Left renal cortex interstitium (tissue), 4 donors: ENCODE measurements around the gene IDH3G. TPM values are rescaled to one million over a fixed set of nuclear protein-coding genes. Genes with fewer than 3 reads are reported as not detected.
A peak's percentile ranks its signal among the peaks of the same experiment; 100 is the strongest.
"Not testable (repeated sequence)": the region's sequence is repeated elsewhere in the genome, so short reads cannot be mapped to it uniquely, and the experiment has no call there.

Experiments
- DNase-seq, 4 donors: peaks; one replicate each; pipeline ENCODE4 v3.0.0-alpha.2; 2013; ENCODE audit warnings: low read depth in 4 of 4, low spot score in 2 of 4, missing footprints in 1 of 4
- polyA plus RNA-seq, 4 donors: library from polyadenylated mRNA; unstranded; fragments of 120-200 nt; gene quantifications; one replicate each; pipeline ENCODE4 v1.2.1, GENCODE V29; 2013; ENCODE audit not compliant: insufficient read length in 4 of 4

The IDH3G gene
- 10 to 100 TPM; 84.2 to 97.6 (median 87.5) TPM for polyA plus RNA-seq

DNA sequence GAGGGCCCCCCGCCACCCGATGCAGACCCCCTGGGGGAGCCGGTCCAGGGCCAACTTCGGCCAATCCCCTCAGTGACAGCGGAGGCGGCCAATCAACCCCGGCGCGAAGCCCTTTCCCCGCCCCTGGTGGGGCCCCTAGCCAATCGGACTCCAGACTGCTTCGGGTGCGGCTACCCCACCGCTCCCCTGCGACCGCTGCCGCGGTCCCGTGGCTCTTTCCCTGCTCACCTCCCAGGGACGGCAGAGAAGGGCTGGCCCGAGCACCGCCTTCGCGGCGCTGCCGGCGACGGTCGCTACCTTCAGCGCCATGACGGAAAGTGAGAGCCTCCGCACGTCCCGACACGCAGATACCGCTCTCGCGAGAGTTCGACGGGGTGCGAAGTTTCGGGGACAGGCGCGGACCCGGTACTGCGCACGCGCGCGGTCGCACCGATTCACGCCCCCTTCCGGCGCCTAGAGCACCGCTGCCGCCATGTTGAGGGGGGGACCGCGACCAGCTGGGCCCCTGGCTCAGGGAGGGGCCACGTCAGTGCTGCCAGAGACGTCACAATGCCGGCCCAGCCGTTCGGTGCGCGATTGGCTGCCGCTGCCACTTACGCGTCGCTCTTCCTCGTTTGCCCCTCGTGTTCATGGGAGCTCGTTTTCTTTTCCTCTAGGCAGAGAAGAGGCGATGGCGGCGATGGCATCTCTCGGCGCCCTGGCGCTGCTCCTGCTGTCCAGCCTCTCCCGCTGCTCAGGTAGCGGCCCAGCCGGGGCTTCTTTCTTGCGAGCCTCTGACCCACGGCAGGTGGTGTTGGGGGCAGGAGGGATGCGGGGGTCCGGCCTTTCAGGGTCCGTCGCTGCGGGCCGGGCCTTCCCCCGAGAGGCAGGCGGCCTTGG is at the start of gene IDH3G, which contains the start of gene SSR4:
IDH3G (minus strand) TSS at position 358 of the 879 bp plus-strand sequence; CDS start at position 309, 49 bp downstream.
SSR4 (plus strand) TSS at position 651 of the 879 bp plus-strand sequence; CDS start at position 671, 20 bp downstream.
- DNase-seq, result peak; percentile 74 to 89 (median 83)

DNA sequence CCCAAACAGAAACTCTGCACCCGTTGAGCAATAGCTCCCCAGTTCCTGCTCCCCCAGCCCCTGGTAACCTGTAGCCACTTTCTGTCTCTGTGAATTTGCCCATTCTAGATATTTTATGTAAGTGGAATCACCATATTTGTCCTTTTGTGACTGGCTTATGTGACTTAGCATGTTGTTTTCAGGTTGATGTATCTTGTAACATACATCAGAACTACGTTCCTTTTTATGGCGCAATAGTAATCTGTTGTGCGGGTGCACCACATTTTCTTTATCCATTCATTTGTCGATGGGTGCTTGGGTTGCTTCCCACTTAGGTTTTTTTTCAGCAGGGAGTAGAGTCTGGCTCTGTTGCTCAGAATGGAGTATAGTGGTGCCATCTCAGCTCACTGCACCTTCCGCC is 42.7 kb upstream of the IDH3G start:
- no peak for DNase-seq

DNA sequence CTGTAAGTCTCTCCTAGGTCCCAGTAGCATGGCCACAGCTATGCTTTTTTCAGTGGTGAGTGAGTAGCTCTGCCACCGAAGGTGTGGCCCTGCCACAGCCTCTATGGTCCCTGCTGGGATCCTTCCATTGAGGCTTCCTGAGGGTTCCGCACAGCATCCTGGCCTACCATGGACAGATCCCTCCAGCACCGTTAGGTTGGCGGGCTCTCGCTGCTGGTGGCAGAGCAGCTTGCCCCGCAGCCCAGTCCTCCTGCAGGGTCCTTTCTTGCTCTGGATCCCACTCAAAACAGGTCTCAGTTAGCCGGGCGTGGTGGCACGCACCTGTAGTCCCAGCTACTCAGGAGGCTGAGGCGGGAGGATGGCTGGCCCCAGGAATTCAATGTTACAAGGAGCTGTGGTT is 38.6 kb upstream of the IDH3G start:
- no peak for DNase-seq

DNA sequence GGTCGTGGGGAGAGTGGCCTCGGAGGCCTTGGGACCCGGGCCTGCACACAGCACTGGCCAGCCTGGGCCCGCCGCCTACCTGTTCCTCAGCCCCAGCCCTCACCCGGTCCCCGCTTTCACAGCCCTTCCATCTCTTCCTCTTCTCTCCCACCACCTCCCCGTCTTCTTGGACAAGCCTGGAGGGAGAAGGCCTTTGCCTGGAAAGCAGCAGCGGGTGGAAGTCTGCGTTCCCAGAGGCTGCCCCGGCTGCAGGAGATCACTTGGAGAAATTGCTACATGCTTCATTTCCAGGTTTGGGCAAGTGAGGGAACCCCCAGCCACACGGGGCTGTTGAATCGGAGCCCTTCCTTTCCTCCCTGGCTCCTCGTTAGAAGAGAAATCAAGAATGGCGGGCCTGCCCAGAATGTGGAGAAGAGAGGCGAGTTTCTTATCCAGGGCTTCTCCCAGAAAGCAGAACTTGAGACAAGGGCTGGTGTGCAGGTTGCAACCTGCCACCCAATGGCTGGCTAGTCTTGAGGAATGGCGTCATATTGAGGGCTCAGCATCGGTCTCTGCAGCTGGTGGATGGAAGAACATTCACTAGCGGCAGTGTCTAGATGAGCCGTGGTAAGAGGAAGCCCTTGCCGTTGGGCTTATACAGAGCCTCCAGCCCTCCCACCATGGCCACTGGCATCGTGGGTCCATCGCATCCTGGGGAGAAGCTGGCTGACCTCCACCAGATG is 37.4 kb upstream of the IDH3G start:
- DNase-seq, result no peak

DNA sequence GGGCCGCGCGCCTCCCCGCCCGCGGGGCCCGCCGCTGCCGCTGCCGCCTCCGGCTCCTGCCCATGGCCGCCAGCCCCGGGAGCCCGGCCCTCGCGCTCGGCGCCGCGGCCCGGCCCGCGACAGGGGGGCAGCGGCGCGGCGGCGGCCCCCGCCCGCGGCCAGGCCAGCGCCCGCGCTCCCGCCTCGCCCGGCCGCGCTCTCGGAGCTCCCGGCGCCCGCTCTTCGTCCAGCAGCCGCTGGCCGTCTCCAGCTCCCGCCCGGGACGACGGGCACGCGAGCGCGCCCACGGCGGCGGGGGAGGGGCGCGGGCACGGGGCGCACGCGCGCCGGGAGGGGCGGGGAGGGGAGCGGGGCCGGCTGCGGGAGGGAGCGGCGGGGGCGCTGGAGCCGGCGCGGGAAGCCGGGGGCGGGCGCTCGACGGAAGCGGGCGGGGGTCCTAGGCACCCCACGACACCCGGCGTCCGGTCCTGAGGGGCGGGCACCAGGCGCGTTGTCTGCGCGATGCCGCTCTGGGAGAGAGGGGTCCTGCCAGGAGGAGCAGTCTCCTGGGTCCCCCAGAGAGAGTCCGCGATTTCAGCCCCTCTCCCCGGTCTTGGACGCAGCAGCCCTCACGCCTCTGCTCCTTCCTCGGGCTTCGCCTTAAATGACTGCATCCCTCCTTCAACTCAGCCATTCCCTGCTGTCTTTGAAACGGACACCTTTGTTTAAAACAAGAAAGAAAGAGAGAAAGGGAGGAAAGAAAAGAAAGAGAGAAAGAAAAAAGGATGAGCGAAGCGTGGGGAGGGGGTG is 36.7 kb upstream of the IDH3G start:
- no peak for DNase-seq

DNA sequence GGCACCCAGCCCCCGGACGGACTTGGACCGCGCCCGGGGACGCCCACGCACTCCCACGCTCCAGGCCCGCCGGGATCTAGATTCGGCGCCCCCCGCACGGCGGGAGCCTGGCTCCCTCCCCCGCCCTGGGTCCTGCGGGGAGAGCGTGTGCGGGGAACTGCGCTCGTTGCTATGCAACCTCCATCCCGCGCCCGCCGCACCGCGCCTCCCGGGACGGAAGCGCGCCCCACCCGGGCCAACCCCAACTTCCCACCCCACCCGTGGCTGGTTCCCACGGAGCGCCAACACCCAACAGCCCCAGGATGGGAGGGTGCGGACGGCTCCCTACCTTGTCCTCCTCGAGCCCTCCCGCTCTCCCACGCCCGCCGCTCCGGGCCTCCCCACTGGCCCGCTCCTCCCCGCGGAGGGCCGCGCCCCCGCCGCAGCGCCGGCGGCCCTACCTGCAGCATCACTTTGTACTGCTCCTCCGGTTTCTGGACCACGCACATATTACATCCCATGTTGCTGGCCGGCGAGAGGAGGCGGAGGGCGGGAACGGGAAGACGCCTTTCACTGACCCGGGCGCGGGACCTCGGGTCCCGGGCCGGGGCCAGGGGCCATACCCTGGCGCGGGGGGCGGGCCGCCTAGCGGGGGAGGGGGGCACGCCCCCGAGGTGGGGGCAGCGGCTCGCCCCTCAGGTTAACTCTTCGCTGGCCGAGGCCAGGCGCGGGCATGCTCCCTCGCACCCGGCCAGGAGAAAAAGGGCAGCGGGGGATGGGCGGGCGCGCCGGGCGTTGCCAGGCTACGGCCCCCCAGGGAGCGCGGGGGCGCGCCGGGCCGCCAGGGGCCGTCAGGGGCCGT is 35.8 kb upstream of the IDH3G start, which contains the start of gene PDZD4:
PDZD4 (minus strand) TSS at position 746 of the 841 bp plus-strand sequence; CDS start at position 500, 246 bp downstream.
- DNase-seq, result no peak

DNA sequence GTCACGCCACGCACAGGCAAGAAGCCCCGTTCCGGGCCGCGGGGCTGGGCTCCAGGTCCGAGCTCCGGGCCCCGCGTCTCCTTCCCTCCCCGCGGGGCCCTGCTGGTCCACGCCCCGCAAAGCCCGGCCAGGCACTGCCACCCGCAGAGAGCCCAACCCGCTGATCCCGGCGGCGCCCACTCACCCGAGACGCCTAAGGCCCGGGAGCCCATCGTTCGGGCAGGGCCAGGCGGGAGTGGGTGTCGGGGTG is 35.3 kb upstream of the IDH3G start:
- no peak for DNase-seq

DNA sequence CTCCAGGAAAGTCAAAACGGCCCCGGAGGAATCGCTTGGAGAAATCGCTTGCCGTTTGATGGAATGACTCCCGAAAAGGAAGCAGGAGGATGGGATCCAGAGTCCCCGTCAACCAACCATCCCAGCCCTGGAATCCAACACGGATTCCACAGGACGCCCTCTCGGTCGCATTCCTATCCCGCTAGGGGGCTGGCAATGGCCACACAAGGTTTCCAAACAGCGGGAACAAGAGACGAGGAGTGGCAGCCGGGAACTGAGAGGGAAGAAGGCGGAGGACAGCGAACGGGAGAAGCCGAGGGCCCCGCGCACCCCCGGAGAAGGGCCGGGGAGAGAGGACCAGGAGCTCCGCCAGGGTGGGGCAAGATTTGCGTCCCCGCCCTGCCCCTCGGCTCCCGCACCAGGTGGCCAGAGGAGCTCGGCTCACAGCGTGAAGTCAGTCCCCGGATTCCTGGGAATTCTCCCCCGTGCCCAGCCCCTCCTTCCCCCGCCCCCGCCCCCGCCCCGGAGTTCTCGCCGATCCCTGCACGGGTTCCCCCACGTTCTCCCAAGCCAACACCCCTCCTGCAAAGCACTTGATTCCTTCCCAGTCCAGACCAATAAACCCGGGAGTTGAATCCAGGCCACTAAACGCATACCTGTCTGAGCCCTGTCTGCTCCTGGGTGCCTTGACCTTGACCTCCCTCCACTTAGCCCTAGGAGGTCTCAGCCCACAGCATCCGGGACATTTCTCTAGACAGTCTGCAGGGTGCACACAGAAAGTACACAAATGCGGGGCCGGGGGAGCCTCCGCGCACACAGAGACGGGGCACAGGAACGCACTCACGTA is 34.8 kb upstream of the IDH3G start:
- no peak for DNase-seq

DNA sequence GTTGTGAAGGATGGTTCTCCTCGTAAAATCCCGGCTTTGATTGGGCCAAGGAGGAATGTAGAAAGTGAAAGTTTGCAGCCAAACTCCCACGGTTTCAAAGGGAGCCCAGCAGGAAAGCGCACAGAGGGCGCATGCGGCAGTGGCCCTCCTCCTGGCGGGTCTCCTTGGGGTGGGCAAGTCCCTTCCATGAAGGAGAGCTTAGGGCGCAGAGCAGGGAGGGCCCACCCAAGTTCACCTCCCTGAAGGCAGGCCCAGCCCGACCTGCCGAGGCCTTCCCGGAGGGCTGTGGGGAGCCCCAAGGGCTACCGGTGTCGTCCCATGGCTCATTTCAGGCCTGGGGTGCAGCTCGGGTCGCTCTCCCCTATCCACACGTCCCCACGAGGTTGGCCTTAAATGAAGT is 34.1 kb upstream of the IDH3G start:
- no peak for DNase-seq

DNA sequence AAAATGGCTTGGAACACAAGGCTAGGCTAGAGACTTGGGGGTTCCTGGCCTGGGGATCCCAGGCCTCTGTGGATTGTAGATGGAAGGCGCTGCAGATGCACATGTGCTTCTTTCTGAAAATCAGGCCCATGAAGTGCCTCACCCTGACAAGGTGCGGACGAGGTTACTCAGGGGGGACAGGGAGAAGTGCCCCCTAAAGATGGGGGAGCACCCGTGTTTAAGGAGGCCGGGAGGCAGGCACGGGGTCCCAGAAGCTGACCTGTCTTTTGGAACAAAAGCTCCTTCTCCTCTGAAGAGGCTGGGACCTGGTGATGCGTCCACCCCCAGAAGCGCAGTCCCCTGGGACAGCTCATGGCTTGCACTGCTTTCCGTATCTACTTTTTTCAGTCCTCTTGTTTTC is 33.7 kb upstream of the IDH3G start:
- no peak for DNase-seq

DNA sequence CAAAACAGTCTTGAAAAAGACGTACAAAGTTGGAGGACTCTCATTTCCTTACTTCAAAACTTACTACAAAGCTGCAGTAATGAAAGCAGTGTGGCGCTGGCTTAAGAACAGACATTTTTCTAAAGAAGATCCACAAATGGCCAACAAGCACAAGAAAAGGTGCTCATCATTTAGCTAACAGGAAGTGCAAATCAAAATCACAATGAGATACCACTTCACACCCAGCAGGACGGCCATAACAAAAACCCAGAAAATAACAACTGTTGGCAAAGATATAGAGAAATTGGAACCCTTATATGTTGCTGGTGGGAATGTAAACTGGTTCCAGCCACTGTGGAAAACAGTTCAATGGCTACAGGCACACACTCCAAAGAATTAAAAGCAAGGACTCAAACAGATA is 32.8 kb upstream of the IDH3G start:
- no peak for DNase-seq

DNA sequence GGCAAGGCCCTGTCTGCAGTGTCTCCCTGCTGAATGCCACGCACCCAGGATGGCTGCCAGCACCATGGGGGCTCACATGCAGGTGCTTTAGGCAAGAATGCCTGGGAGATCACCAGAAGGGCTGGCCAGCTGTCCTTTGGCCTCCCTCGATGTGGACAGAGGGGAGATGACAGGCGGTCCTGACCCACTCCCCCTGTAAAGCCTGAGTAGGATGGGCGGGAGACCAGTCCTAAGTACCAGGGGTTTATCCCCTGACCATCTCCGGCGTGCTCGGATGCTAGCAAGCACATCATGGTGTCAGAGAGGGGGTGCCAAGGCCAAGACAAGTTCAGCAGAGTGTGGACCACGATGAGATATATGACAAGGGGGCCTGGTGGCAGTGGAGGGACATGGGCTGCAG is 30.9 kb upstream of the IDH3G start:
- DNase-seq, result no peak

DNA sequence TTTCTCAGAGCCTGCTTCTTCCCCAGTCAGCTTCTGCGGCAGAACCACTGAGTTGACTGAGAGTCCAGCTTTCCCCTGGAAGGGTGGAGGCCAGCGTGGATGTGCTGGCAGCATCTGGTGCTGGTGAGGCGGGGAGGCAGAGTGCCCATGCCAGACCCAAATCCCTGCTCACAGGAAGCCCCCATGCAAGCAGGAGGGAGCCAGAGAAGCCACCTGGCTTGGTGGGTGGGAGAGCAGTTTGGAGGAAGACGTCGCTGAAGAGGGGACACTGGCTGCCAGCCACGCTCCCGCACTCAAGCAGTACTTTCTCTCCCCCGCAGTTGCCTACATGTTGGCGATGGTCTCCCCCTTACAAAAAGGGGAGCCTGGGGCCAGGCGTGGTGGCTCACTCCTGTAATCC is 30.2 kb upstream of the IDH3G start:
- no peak for DNase-seq

DNA sequence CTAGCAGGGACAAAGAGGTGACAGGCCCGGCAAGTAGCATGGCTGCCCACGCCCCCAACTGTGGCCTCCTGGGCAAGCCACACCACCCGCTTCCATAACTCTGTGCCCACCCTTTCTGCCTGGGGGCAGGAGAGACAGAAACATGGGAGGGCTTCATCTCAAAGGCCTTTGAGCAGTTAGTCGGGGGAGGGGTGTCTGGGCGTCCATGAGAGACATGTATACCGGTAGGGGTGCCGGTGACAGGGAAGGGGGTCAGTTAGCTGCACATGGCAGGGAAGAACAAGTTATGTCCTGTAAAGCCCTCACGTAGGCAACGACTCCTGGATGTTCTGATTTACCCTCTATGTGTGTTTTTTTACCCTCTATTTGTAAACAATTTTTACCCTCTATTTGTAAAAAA is 26.9 kb upstream of the IDH3G start:
- no peak for DNase-seq

DNA sequence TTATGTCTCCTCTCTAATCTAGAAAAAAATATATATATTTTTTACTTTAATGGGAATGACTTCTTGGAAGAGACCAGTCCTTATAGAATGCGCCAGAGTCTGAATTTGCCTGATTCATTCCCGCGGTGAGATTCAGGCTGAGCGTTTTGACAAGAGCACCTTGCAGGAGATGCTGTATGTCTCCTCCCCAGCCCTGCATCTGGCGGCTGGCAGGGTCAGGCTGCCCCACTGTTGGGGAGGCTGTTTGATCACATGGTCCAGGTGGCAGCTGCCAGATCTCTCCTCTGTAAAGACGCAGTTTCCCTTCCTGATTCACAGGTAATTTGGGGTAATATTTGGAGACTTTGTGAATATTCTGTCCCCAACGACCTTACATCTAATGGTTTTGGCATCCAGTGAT is 26.4 kb upstream of the IDH3G start:
- DNase-seq, result no peak

DNA sequence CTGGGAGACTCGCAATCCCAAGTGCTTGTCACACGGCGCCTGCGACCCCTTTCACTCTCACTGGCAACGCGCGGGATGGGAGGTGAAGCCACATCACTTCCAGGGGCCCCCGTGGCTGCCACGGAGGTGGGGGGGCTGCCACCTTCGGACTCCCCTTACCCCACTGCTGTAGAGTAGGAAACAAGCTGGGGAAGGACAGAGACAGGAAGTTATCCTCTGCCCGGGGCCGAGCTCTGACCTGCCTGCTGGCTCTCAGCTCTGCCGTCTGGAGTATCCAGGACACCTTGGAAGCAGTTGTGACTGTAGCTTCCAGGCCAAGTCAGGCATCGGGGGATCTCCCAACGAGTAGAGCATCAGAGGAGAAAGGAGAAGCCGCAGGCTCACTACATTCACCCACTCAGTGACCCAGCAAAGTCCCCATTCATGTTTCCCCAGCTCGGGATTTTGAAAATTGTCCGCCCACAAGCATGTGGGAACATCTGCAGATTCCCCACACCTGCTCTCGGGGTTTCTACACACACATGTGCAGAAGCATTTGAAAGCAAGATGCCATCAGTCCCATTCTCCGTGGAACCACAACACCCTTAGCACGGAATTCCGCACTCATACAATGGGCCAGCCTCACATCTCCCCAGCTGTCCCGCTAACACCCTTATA is 25.3 kb upstream of the IDH3G start:
- no peak for DNase-seq

DNA sequence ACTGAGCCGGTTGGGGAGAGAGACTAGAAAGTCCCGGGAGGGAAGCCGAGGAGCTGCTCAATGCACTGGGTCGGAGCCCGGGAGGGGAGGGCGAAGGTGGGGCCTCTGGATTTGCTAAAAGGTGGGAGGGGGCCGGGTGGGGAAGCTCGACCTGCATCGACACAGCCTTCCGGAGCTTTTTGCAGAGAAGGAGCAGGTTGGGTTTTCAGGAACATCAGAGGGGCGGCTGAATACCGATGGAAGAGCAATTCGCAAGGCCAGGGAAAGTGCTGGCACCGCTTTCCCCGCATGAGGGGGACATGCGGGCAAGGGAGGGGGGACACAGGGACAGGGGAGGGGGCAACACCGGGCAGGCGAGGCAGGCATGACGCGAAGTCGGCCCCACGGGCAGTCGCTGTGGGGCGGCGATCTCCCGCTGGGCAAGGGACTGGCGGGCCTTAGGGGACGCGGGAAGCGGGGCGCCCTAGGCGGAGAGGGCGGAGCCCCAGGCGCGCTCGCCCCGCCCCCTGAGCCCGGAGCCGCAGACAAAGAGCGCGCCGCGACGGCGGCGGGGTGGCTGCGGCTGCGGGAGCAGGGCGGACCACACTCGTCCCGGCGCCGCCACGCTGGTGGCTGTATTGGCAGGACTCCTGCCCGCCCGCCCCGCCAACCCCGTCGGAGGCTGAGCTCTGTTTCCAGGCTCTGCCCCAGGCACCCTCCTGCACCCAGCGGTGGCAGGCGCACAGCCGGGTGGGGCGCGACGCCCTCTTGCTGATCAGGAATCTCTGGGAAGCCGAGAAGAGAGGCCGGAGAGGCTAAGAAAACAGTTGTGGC is 24.6 kb upstream of the IDH3G start:
- no peak for DNase-seq

DNA sequence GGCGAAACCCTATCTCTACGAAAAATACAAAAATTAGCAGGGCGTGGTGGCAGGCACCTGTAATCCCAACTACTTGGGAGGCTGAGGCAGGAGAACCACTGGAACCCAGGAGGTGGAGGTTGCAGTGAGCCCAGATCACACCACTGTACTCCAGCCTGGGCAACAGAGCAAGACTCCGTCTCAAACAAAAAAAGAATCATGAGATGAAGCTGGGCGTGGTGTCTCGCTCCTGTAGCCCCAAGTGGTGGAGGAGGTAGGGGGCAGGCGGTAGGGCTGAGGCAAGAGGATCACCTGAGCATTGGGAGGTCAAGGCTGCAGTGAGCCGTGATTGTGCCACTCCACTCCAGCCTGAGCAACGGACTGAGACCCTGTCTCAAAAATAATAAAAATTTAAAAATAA is 23.9 kb upstream of the IDH3G start:
- DNase-seq, result not testable (repeated sequence)
